T1000 (cell line): ENCODE data around the gene CAD.

Experiments used
- DNase-seq: peaks from one replicate; lab custom pipeline; 2025; ENCODE audit warnings: mixed read lengths; lab: John Stamatoyannopoulos, UW

CAD gene

GRCh38 chr2:27198627-27199026 lies 18.5 kb upstream of the CAD start:
- DNase-seq, result no peak

GRCh38 chr2:27199241-27199640 lies 17.9 kb upstream of the CAD start:
- DNase-seq, result no peak

DNA sequence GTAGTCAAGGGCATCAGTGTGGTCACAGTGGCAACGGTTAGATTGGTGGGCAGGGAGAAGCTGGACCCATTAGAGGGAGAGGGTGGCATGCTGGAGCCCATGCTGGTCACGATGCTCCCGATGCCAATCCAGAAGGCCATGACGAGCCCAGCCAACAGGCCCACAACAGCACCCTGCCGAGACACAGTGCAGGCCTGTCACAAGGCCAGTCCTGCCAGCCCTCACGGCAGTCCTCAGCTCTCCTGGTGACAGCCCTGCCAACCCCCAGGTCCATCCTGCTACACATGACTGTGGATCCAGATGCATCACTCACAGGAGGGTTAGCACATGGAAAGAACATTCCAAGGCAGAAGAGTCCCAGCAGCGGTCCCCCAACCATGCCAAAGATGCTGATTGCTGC lies 15.5 kb upstream of the CAD start:
- no peak for DNase-seq

DNA sequence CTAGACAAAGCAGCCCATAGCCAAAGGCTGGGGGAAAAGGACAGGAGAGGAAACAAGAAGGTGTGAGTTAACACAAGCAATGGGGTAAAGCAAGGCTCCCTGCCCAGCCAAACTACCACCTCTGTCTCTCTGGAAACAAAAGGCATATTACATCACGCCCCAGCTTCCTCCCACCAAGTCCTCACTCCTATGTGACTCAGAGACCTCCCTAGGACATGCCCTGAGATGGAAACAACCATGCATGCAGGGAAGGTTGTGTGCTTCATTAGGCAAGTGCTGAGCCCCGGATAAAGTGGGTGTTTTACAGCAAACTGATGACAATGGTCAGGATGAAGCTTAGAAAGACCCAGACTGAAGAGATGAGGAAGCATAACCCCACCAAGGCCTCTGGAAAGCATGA lies 14.3 kb upstream of the CAD start:
- no peak for DNase-seq

DNA sequence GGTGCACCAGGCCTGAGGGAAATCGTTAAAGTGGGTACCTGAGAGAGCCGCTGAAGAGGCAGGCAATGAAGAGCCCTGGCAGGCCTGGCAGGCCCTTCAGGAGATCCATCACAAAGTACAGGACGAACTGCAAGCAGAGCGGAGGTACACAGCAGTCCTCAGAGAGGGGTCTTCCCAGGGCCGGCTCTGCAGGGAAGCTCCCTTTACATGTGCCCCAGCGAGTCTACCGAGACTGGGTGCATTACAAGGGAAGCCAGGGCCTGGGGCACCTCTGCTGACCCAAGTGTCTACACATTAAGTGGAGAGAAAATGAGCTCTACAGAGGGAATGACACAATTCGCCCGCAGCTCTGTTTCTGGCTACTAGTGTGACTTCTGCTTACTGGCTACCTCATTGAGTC lies 13.4 kb upstream of the CAD start:
- DNase-seq, result no peak

DNA sequence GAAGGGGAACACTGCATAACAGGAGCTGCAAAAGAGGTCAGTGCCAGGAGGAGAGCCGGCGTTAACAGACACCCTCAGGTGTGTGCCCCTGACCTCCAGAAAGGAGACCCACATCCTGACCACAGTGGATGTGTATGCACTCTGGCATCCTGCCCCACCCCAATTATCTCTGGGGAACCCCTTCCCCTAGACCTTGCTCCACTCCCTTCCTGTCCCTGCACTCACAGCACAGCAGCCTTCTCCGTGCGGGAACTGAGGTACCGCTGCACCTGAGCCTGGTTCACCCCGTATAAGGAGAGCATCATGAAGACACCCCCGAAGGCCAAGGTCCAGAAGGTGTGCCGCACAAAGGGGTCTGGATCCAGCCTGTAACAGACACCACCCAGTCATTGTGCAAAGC lies 12.6 kb upstream of the CAD start:
- DNase-seq, result no peak

DNA sequence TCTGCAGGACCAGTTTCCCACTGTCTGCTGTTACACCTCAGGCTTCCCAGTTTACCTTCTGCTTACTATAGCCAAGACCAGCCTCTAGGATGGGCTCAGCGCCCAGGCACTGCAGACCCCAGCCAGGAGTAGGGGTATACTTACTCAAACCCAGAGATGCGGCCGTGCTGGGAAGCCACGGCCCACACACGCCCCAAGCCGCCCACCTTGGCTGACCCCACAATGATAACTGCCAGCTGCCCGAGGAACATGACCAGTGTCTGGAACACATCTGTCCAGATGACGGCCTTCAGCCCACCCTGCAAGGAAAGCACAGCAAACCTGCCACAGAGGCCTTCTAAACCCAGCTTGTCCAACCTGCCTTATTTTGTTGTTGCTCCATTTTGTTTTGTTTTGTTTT lies 12.0 kb upstream of the CAD start:
- no peak for DNase-seq

GRCh38 chr2:27206346-27206745 lies 10.8 kb upstream of the CAD start:
- no peak for DNase-seq

DNA sequence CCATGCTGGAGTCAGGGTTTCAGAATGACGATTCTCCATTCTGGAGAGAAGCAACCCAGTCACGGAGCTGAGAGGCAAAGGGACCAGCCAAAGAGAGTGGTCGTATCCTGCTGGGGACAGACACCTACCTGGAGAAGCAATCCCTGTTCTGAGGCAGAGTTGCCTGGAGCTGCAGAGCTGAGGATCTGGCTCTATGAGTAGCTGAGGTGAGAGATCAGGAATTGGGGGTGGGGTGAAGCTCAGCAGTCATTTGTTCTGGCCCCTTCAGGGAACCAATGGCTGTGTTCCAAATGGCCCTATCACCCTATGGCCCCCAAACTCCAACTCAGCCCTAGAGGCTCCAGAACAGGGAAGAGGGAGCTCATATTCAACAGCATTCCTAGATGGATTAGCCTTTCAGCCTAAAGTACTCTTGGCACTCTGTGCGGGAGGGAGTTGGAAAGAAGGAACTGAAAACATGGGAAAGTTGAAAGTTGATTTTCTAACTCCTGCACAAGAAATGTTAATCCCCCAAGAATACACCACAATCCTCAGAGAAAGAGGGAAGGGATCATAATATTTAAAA lies 8.6 kb upstream of the CAD start:
- no peak for DNase-seq

DNA sequence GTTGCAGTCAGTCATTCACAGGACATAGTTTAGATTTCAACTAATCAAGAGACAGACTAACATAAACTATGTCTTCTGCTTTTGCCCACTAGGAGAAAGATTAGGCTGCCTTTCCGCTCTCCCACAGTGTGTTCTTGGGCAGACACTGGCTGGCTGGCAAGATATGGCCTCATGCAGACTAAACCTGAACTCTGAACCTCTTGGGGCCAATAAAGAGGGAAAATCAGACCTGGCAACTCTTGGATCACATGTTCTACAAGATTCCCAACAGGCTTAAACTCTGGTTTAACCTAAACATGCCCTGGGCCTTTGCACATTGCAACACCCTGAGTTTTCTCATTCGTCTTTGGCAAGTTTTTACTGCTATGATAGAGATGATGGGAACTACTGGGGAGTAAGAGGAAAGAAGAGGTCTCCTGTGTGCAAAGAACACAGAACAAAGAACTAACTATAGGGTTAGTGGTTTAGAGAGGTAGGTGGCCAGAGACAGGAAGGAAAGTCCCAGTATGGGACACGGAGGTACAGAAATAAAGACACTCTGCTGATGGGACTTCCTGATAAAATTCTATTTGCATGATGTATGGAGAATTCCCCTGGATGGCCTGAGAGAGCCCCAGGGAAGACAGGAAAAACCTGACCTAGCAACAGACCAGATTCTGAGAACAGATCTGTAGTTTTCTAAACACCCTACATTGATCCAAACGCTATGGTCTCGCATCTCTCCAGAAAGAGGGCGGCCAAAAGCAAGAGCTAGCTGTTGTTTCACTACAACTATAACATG lies 7.4 kb upstream of the CAD start:
- DNase-seq, result no peak

DNA sequence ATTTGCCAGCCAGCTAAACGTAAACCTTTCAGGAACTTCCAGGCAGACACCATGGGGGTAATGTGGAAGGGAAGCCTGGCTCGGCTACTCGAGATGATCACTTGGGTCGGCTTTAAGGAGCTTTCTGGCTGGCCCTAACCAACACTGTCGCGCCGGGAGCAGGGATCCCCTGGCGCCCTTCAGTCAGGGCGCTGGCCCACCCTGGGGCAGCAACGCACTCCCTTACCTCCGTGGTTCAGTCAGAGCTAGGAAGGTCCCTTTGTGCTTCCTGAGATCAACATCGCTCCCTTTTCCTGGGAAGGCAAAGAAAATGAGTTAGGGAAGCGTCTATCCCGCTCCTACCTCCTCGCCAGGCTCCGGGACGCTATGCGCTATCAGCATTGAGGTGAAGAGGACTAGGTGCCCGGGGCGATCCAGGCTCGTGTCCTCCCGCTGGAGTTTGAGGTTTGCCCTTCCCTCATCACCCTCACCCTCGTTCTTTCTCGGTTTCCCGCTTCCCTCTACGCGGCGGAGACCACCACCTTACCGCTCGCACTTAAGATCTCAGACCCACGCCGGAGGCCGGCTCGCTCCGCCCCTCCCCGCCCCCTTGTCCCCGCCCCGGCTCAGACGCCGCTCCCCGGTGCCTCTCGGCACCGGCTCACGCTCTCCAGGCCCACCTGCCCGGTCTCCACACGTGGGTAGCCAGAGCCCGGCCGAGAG lies 5.8 kb upstream of the CAD start:
- DNase-seq, result no peak

GRCh38 chr2:27211943-27212625 lies 5.1 kb upstream of the CAD start, which contains the start of the genes ATRAID and SLC5A6:
ATRAID (plus strand) TSS chr2:27212041; CDS start chr2:27212369, 328 bp downstream.
SLC5A6 (minus strand) TSS chr2:27212268; CDS start chr2:27207650, 4,618 bp downstream.
- DNase-seq, result peak; percentile 80

DNA sequence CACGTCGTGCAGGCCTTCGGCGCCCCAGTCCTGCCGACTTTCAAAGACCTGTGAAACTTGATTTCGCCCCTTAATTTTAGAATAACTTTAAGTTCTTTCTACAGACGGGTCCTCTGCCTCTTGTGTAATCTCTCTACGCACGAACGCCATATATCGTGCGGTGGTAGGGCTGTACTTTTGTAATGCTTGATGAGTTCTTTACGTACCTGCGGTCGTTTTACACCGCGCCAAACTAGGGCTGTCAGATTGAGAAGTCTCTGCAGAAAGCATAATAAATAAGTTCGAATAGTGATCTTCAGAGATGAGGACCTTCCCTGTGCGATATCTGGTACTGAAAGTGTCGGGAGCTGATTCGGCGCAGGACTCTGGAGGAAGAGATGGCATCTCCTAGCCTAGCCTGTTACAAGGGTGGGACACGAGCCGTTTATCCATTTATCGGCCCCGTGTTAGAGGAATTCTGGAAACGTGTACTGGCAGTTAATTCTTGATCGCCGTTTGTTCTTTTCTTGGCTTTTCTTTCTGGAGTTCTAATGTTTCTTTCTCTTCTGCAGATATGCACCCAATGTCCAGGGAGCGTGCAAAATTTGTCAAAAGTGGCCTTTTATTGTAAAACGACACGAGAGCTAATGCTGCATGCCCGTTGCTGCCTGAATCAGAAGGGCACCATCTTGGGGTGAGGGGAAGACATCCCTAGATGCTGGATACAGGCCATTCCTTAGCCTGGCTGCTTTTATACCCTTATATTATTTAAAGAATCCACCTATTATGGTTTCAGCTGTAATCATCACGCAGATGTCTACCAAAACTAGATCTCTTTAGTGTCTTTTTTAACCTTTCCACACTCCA lies 4.3 kb upstream of the CAD start:
- no peak for DNase-seq

DNA sequence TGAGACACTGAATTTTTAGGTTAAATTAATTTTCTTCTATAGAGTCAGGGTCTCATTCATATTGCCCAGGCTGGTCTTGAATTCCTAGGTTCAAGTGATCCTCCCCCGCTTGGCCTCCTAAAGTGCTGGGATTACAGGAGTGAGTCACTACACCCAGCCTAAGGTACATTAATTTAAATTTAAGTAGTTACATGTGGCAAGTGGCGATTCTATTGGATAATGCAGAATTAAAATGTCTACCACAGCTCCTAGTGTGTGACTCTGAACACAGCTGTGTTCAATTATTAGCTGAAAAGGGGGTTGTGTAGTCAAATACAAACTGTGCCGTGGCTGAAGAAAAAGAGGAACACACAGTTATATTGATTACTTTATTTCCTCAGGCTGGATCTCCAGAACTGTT lies 2.2 kb upstream of the CAD start:
- DNase-seq, result no peak

DNA sequence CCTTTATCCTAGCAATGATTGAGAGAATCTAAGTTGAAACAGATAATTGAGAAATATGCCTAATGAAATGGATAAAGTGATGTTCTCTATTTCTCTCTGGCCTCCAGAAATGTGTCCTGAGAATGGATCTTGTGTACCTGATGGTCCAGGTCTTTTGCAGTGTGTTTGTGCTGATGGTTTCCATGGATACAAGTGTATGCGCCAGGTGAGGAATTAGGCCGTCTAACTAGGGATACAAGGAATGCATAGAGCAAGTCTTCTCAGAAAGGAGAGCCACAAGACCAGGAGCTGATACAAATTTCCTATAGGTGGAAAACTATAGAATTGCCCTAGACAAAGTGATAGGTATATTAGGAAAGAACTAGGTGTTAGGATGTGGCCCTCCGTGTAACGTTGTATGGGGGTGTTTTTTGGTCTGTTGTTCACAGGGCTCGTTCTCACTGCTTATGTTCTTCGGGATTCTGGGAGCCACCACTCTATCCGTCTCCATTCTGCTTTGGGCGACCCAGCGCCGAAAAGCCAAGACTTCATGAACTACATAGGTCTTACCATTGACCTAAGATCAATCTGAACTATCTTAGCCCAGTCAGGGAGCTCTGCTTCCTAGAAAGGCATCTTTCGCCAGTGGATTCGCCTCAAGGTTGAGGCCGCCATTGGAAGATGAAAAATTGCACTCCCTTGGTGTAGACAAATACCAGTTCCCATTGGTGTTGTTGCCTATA lies 592 bp upstream of the CAD start:
- no peak for DNase-seq

- no peak for DNase-seq
These were observed 1.4 kb downstream of the CAD start for GRCh38 chr2:27218614-27219013.

DNA sequence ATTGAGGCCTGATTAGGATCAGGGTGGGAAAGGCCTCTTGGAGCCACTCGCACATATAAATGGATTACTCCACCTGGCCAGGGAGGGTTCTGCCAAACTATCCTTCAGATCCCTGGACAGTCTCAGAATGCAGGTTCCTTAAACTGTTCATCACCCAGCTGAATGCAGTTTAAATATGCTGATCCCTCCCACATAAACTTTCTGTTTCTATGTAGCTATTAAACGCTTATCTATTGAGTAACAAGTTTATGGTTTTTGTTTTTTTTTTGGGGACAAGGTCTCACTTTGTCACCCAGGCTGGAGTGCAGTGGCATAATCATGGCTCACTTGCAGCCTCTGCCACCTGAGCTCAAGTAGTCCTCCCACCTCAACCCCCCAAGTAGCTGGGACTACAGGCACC lies 1.9 kb downstream of the CAD start:
- DNase-seq, result no peak

GRCh38 chr2:27220091-27220490 lies 2.9 kb downstream of the CAD start:
- DNase-seq, result no peak

GRCh38 chr2:27221166-27221565 lies 4.0 kb downstream of the CAD start:
- no peak for DNase-seq

- DNase-seq, result no peak
These were observed 5.2 kb downstream of the CAD start for GRCh38 chr2:27222407-27222806.

GRCh38 chr2:27223416-27223815 lies 6.2 kb downstream of the CAD start:
- no peak for DNase-seq
